ELR (cell line): ENCODE data around the gene SLAMF8.
A peak's percentile ranks its signal among the peaks of the same experiment; 100 is the strongest.

Source experiments
- DNase-seq: peaks from one replicate; pipeline ENCODE4 v3.0.0-alpha.2; 2015; ENCODE audit warnings: low read depth

SLAMF8 gene

GRCh38 chr1:159826441-159827101, at the start of gene SLAMF8:
SLAMF8 (plus strand) TSS chr1:159826873; CDS start chr1:159826899, 26 bp downstream.
- no peak for DNase-seq

DNA sequence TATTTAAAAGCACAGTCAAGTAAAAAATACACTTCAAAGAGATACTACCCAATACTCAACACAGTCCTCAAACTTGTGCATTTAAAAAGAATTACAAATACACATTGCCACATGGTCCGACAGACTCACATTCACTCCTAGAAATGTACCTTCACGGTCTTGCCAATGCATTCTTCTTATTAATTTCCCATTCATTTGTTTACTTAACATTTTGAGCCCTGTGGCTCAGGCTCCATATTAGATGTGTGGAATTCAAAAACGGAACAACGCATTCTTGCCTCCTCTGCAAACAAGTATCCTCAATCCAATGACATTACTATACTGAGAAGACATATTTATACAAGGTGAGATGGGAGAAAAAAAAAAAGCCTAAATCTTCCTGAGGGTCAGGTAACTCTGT, 48.4 kb upstream of the SLAMF8 start:
- DNase-seq = no peak

GRCh38 chr1:159779403-159779851, 47.2 kb upstream of the SLAMF8 start:
- peak; percentile 44 for DNase-seq

GRCh38 chr1:159780583-159781582, 45.8 kb upstream of the SLAMF8 start, which contains the start of gene DUSP23:
DUSP23 (plus strand) TSS chr1:159780962; CDS start chr1:159781101, 139 bp downstream.
- DNase-seq = peak; percentile 96

DNA sequence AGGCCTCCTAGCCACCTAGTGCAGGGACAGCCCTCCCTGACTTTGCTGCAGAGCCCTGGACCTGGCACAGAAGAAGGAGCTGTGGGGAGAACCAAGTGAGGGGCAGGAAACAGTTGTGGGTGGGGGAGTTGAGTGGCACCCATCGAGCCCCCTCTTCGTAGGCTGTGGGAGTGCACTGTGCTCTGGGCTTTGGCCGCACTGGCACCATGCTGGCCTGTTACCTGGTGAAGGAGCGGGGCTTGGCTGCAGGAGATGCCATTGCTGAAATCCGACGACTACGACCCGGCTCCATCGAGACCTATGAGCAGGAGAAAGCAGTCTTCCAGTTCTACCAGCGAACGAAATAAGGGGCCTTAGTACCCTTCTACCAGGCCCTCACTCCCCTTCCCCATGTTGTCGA, 44.7 kb upstream of the SLAMF8 start:
- no peak for DNase-seq

DNA sequence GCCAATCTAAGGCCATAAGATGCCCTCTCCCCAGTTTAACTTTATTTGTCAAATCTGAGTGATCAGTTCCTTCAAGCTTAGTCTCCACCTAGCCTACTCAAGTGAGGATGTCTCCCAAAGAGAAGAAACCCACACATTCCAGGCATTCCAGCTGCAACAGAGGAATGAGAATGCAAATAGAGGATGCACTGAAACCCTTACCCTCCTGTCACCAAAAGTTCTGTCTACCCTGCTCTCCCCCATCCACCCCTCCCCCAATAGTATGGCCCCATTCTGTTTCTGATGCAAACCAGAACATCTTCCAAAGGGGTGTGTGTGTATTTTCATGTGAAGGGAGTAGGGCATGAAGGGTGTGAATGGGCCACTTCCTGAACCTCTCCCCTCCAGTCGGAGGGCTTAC, 42.9 kb upstream of the SLAMF8 start:
- peak; percentile 13 for DNase-seq

- no peak for DNase-seq
Measured at GRCh38 chr1:159786465-159786864, 40.2 kb upstream of the SLAMF8 start.

DNA sequence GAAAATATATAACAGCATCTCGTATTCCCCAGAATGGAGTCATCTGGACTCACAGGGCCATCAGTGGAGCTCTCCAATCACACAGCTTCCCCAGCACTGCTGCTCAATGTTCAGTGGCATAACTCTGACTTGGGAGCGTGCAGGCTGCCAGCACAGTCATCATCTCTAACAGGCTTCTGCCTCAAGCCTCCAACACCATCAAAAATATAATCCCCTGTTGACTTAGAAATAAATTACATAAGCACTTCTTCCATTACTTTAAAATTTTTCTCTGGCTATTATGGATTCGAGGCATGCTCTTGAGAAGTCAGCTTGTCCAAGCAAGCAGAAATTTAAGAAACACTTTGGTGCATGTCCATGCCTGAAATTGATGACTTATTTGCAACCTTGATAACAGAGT, 39.7 kb upstream of the SLAMF8 start:
- no peak for DNase-seq

- DNase-seq = peak; percentile 56
Measured at GRCh38 chr1:159790237-159790917, 36.3 kb upstream of the SLAMF8 start.

GRCh38 chr1:159791031-159791430, 35.6 kb upstream of the SLAMF8 start:
- no peak for DNase-seq

DNA sequence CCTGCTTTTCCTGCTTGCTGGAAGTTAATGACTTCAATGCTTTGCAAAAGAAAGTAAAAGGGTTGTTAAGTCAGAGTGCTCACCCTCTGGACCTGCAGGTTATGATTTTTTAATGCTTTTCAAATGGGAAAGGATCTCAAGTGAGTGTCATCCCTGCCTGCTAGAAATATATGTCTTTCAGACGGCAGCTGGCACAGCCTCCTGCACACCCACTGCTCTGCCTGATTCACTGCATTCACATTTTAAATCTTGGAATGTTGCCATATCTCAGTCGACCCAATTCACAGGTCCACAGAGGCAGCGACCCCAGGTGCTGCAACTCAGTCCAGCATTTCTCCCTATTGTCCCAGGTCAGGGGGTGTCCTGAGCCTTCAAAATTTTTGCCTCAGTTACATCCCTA, 35.2 kb upstream of the SLAMF8 start:
- no peak for DNase-seq

GRCh38 chr1:159795534-159795933, 31.1 kb upstream of the SLAMF8 start:
- no peak for DNase-seq

DNA sequence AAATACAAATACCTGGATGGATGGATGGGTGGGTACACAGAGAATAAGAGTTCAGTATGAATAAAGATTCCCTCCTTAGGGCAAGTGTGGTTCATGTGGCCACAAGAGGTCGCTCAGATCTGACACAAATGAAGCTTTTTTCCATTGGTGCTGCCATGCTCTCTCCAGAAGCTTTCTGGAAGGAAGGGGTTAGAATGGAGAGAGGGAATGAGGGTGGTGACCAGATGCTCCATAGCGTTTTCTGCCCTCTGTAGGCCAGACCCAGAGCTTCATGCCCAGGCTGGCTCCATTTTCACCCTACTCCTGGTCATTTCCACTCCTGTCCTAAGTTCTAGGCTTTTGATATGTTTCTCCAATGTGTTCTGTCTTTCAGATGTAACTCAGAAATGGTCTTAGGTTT, 27.8 kb upstream of the SLAMF8 start:
- DNase-seq = peak; percentile 95

DNA sequence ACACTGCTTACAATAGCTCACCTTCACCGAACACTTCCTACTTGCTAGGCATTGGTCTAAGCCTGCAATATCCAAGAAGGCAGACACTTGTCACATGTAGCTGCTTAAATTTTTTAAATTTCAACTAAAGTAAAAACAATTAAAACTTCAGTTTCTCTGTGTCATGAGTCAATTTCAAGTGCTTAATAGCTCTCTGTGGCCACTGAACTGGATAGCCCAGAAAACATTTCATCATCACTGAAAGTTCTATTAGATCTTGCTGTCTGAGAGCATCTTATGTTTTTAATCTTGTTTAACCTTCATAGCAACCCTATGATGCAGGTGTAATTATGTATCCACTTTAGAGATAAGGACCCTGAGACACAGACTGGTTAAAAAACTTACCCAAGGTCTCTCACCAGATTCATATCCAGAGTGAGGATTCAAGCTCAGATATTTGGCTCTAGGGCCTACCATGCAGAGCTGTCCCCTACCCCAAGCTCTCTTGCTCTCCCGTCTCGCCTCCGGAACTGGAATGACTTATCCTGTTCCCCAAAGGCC, 27.2 kb upstream of the SLAMF8 start:
- DNase-seq = no peak

DNA sequence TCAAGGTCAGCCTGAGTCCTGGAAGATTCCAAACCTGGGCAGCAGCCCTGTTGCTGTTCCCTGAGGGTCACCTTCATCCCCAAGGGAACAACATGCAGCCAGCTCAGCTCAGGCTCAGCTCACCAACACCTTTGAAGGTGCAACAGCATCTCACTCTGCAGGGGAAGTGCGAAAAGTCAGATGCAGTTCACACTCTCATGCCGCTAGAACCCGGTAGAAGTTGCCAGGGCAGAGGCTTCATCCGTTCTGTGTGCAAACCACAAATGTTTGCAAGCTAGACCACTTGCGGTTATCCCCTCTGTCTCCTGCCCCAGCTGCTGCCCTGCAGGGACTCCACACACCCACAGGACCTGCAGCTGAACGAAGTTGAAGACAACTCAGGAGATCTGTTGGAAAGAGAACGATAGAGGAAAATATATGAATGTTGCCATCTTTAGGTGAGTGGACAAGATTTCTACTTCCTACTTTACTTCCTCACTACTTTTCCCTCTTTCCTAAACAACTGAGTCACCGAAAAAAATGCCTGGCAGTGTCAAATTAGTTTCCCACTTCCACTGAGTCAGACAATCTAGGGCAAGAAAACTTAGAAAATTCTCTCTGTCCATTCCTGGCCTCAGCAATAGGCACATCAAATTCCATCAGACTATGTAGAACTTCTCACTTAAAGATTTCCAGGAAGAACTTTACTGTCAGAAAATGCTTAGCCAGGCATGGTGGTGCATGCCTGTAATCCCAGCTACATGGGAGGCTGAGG, 26.3 kb upstream of the SLAMF8 start:
- DNase-seq = peak; percentile 58

DNA sequence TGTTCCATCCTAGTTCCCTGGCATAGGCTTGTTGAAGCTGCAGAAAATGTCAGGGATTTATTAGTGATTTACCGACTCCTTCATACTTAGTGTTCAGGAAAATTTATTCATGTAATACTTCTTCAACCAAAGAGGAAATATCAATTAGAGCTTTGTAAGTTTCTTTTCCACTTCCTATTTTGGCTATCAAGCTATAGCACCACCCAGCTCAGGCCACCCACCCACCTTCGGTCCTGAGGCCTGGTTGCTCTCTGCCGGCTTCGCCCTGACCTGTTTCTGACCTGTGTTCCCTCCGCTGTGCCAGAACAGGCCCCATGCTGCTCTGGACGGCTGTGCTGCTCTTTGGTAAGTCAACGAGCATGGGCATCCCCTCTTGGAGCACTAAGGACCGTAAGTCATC, 24.6 kb upstream of the SLAMF8 start, which contains the start of gene FCRL6:
Gene FCRL6 (plus strand): TSS at position 250 of the 400 bp plus-strand sequence. CDS start 65 bp downstream, at position 315.
- no peak for DNase-seq

DNA sequence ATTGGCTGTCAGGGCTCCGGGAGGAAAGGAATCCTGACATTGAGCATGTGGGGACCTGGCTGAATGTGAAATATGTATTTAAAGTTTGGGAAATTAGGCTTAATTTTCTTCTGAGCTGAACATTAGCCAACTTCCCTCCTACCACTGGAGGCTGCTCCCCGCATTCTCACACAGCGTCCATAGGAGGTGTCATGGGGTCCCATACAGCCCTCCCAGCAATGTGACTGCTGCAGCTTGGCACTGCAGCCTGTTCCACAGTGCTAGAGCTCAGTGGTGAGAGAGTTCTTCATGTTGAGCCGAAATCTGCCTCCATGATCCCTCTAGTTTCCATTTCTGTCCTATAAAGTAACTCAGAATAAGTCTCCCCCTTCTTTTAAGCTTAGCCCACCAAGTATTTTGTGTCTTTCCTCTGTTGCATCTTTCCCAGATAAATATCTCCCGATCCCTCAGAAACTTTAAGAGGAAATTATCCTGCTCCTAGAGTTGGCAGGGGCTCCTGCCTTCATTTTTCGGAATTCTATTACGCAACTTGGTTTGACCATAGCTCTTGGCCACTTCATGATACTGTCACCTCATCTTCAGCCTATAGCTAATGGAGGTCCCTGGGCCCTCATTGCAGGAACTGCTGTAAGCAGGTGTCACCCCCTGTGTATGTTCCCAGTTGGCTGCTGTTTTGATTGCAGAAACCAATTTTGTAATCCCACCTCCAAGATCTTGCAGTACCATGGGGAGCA, 22.6 kb upstream of the SLAMF8 start:
- no peak for DNase-seq

- DNase-seq = peak; percentile 83
Measured at GRCh38 chr1:159804924-159805323, 21.7 kb upstream of the SLAMF8 start.

- DNase-seq = no peak
Measured at GRCh38 chr1:159815926-159816325, 10.7 kb upstream of the SLAMF8 start.

- peak; percentile 71 for DNase-seq
Measured at GRCh38 chr1:159817276-159818041, 9.2 kb upstream of the SLAMF8 start.
